IMR-90 (cell line): ENCODE results near the gene ZNF627. TPM values are rescaled to one million over a fixed set of nuclear protein-coding genes. Genes with fewer than 3 reads are reported as not detected.

Source experiments
- ATAC-seq: fragments of 200-7000 bp; cut with Tn5 transposase; 2 replicates; pipeline ENCODE4 v1.9.1; 2020; ENCODE audit warnings: low read depth, mild to moderate bottlenecking, moderate library complexity
- BruUV-seq: library from RNA; stranded (reverse); fragments of 400-500 nt; replicated peaks from 2 replicates; lab custom pipeline; 2021; lab: Mats Ljungman, UMichigan
- CTCF ChIA-PET: fragments of 300-600 bp; formaldehyde crosslinking; extraction: SDS; loops from one replicate; lab custom pipeline; 2021; ENCODE audit warnings: antibody characterized with exemption; lab: Yijun Ruan, JAX
- POLR2A ChIA-PET: fragments of 300-600 bp; sonication (Branson Sonifier 250); formaldehyde crosslinking; loops from one replicate; lab custom pipeline; 2022; ENCODE audit warnings: antibody characterized with exemption; ENCODE audit not compliant: unreplicated experiment; lab: Charles Lee
- DNase-seq: peaks from one replicate; pipeline ENCODE4 v3.0.0; 2013
- H2AFZ ChIP-seq: replicated peaks from 2 replicates; pipeline ENCODE3; 2013; ENCODE audit warnings: low read length, mild to moderate bottlenecking; ENCODE audit not compliant: poor library complexity
- H2AK5ac ChIP-seq: 2 replicates; pipeline ENCODE4 v1.6.1; 2013; ENCODE audit warnings: low read depth, low read length, inconsistent platforms
- H2AK9ac ChIP-seq: replicated peaks from 2 replicates; pipeline ENCODE3; 2013; ENCODE audit warnings: mild to moderate bottlenecking, low read depth, low read length, moderate library complexity; ENCODE audit not compliant: poor library complexity
- H2BK120ac ChIP-seq: 2 replicates; pipeline ENCODE4 v1.6.1; 2013; ENCODE audit warnings: low read depth, low read length, inconsistent platforms
- H2BK15ac ChIP-seq: 3 replicates; pipeline ENCODE4 v1.6.1; 2013; ENCODE audit warnings: low read depth, low read length, inconsistent platforms
- H2BK20ac ChIP-seq: 2 replicates; pipeline ENCODE4 v1.6.1; 2013; ENCODE audit warnings: low read depth, mild to moderate bottlenecking, inconsistent platforms, low read length, moderate library complexity
- H2BK5ac ChIP-seq: 2 replicates; pipeline ENCODE4 v1.6.1; 2013; ENCODE audit warnings: mild to moderate bottlenecking, low read depth, low read length, inconsistent platforms; ENCODE audit not compliant: poor library complexity, severe bottlenecking
- H3K14ac ChIP-seq: replicated peaks from 2 replicates; pipeline ENCODE4 v1.6.1; 2013; ENCODE audit warnings: low read depth, low read length, inconsistent platforms
- H3K18ac ChIP-seq: 2 replicates; pipeline ENCODE4 v1.6.1; 2013; ENCODE audit warnings: low read depth, low read length, control low read depth
- H3K23ac ChIP-seq: 2 replicates; pipeline ENCODE4 v1.6.1; 2013; ENCODE audit warnings: low read depth, low read length, inconsistent platforms
- H3K27ac ChIP-seq: 2 replicates; pipeline ENCODE4 v1.5.1; 2013; ENCODE audit warnings: mild to moderate bottlenecking, control low read depth, low read length; ENCODE audit not compliant: insufficient read depth
- H3K27me3 ChIP-seq: 2 replicates; pipeline ENCODE4 v1.6.1; 2013; ENCODE audit warnings: low read length; ENCODE audit not compliant: control insufficient read depth, insufficient read depth
- H3K36me3 ChIP-seq: 2 replicates; pipeline ENCODE4 v1.6.1; 2013; ENCODE audit warnings: low read length, mixed read lengths; ENCODE audit not compliant: control insufficient read depth, insufficient read depth
- H3K4ac ChIP-seq: 2 replicates; pipeline ENCODE4 v1.6.1; 2013; ENCODE audit warnings: low read depth, low read length, inconsistent platforms
- H3K4me1 ChIP-seq: 2 replicates; pipeline ENCODE4 v1.6.1; 2013; ENCODE audit warnings: low read length, mixed read lengths; ENCODE audit not compliant: control insufficient read depth, insufficient read depth
- H3K4me2 ChIP-seq: 2 replicates; pipeline ENCODE4 v1.6.1; 2013; ENCODE audit warnings: low read depth, mild to moderate bottlenecking, control low read depth, low read length, moderate library complexity
- H3K4me3 ChIP-seq: 2 replicates; pipeline ENCODE4 v1.5.1; 2013; ENCODE audit warnings: low read depth, mild to moderate bottlenecking, control low read depth, low read length, moderate library complexity; ENCODE audit not compliant: insufficient read depth
- H3K56ac ChIP-seq: 2 replicates; pipeline ENCODE4 v1.6.1; 2013; ENCODE audit warnings: low read length, inconsistent platforms; ENCODE audit not compliant: insufficient read depth; ENCODE audit errors: extremely low read depth
- H3K79me1 ChIP-seq, 2 experiments: 2 replicates each; pipeline ENCODE4 v1.6.1; 2013; ENCODE audit warnings: low read length in 2 of 2, inconsistent platforms in 1 of 2, low read depth in 1 of 2
- H3K9ac ChIP-seq: 2 replicates; pipeline ENCODE4 v1.6.1; 2013; ENCODE audit warnings: low read depth, low read length, control low read depth
- H3K9me1 ChIP-seq: 2 replicates; pipeline ENCODE4 v1.6.1; 2013; ENCODE audit warnings: low read length, inconsistent platforms; ENCODE audit not compliant: insufficient read depth
- H3K9me3 ChIP-seq: 2 replicates; pipeline ENCODE4 v1.6.1; 2013; ENCODE audit warnings: low read length; ENCODE audit not compliant: control insufficient read depth, insufficient read depth
- H4K20me1 ChIP-seq: 2 replicates; pipeline ENCODE4 v1.6.1; 2013; ENCODE audit warnings: low read length, inconsistent platforms; ENCODE audit not compliant: insufficient read depth
- H4K5ac ChIP-seq: 2 replicates; pipeline ENCODE4 v1.6.1; 2013; ENCODE audit warnings: mild to moderate bottlenecking, low read depth, low read length, control low read depth
- H4K8ac ChIP-seq, 2 experiments: 2 replicates each; pipeline ENCODE4 v1.6.1; 2013; ENCODE audit warnings: low read depth in 2 of 2, low read length in 2 of 2, control low read depth in 1 of 2, inconsistent platforms in 1 of 2
- H4K91ac ChIP-seq: 2 replicates; pipeline ENCODE4 v1.6.1; 2013; ENCODE audit warnings: low read depth, low read length, inconsistent platforms; ENCODE audit not compliant: insufficient read depth
- RAD21 ChIP-seq: IDR thresholded peaks from 2 replicates; pipeline ENCODE4 v1.6.1; 2012; ENCODE audit warnings: low read length, improper control_type of control experiment
- WGBS, 2 experiments: methylation state at CpG; one replicate each; pipeline versions ENCODE4 v1.1.5 to v1.1.7; 2013; ENCODE audit warnings: missing lambda C conversion rate in 2 of 2; ENCODE audit not compliant: insufficient read length in 1 of 2; ENCODE audit errors: extremely low coverage in 2 of 2; 5-methylcytosine and 5-hydroxymethylcytosine counted together
- dilution Hi-C: fragments of 300-500 bp; cut with HindIII; formaldehyde crosslinking; loops from one replicate; pipeline ENCODE4 v1.14.3; 2018; ENCODE audit warnings: low sequenced_read_pairs; ENCODE audit not compliant: unreplicated experiment
- in situ Hi-C: fragments of 300-500 bp; cut with MboI; formaldehyde crosslinking; loops from 3 replicates; pipeline ENCODE4 v1.14.3; 2019; ENCODE audit warnings: low sequenced_read_pairs, inconsistent platforms, mixed read lengths
- intact Hi-C: fragments of 100-400 bp; cut with micrococcal nuclease; formaldehyde crosslinking; loops from 2 replicates; pipeline ENCODE4 v1.10.0; 2022
- polyA plus RNA-seq, 3 experiments: library from polyadenylated mRNA; depleted of rRNA; stranded (reverse); fragments of >200 nt; gene quantifications; 2 replicates each; pipeline ENCODE4 v1.2.3, GENCODE V29; 2012; ENCODE audit warnings: low replicate concordance in 1 of 3
- total RNA-seq: library from RNA; depleted of rRNA; stranded (reverse); fragments of >200 nt; gene quantifications from 2 replicates; pipeline ENCODE4 v1.2.3, GENCODE V29; 2012

ZNF627 gene
- total and polyA plus RNA-seq, 2 of the 4 experiments (the other 2 are of a cell fraction) = 6.3 to 34.4 TPM

DNA sequence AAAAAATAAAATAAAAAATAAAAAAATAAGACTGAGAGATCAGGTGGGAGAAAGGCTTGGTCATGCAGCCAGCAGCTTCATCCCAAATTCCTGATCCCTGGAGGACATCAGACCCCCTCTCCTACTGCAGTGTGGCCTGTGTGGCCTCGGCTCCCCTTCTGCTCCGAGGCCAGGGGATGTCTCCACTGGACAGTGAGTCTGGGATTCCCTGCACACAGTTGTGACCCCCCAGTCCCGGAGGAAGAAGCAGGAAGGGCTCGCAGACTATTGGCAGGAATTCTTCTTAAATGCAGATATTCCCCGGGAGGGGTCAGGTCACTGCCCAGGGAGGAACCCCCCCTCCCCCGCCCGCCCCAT, 41.9 kb downstream of the ZNF627 start:
- no peaks in the 10 kb centered on the region for H4K20me1 ChIP-seq
- no CpG with 5 or more reads among the region's 7 CpGs for WGBS, 2 experiments
- no peak overlapping the region for H2AK9ac ChIP-seq
- no peak overlapping the region for H2BK20ac ChIP-seq
- no peak overlapping the region for H4K8ac ChIP-seq
- intact Hi-C loops = no loop called here
- no peak overlapping the region for H2BK15ac ChIP-seq
- H3K4me2 ChIP-seq = peak overlapping the region; percentile 40; the same call in 1 of the 2 replicates
- dilution Hi-C loops = no loop called here
- no peak overlapping the region for H3K18ac ChIP-seq
- H3K9me3 ChIP-seq = no peaks in the 10 kb centered on the region
- no peak overlapping the region for H2BK5ac ChIP-seq
- H2AK5ac ChIP-seq = no peak overlapping the region
- H3K56ac ChIP-seq = no peak overlapping the region
- TF ChIP-seq RAD21 = no peak
- peak; percentile 7 for ATAC-seq
- H3K9ac ChIP-seq = no peak overlapping the region
- no peak overlapping the region for H3K4ac ChIP-seq
- H3K4me3 ChIP-seq = no peak overlapping the region
- no peak overlapping the region for H2BK120ac ChIP-seq
- no peaks in the 10 kb centered on the region for H3K27me3 ChIP-seq
- DNase-seq = no peak
- no peak overlapping the region for H4K91ac ChIP-seq
- in situ Hi-C loops = no loop called here
- no peaks in the 10 kb centered on the region for H3K4me1 ChIP-seq
- POLR2A ChIA-PET = no interaction called here
- no peak overlapping the region for H3K27ac ChIP-seq
- H4K5ac ChIP-seq = no peak overlapping the region
- H3K36me3 ChIP-seq = no peaks in the 10 kb centered on the region
- no peaks in the 10 kb centered on the region for H3K9me1 ChIP-seq
- BruUV-seq = no TSS peak
- H3K23ac ChIP-seq = no peak overlapping the region
- peaks cover 4 to 12% of the 10 kb centered on the region in 2 experiments; a peak in 3 of 4 replicates for H3K79me1 ChIP-seq
- H3K14ac ChIP-seq = no peak overlapping the region
- peak overlapping the region; percentile 88 for H2AFZ ChIP-seq
- CTCF ChIA-PET = no interaction called here
